Spleen (tissue), 11 donors: ENCODE measurements around the gene ENC1. TPM values are rescaled to one million over a fixed set of nuclear protein-coding genes. Genes with fewer than 3 reads are reported as not detected.

Experiments used
- DNase-seq: peaks from one replicate; pipeline ENCODE4 v3.0.0-alpha.2; 2020
- H3K27ac ChIP-seq, 8 donors: fragments of 200-600 bp; sonication (generic) in 7 of 8; 1 replicate in 4 of 8; 2 replicates in 4 of 8; pipeline versions ENCODE4 v1.5.0 to v1.8.0; 2016 to 2021; ENCODE audit warnings: inconsistent platforms in 4 of 8, mild to moderate bottlenecking in 4 of 8, moderate library complexity in 1 of 8
- H3K27me3 ChIP-seq, 7 donors: fragments of 200-600 bp; sonication (generic) in 6 of 7; replicated peaks in 1 of 7; 1 replicate in 4 of 7; 2 replicates in 3 of 7; pipeline versions ENCODE4 v1.5.0 to v1.8.0; 2016 to 2021; ENCODE audit warnings: inconsistent platforms in 3 of 7, mild to moderate bottlenecking in 1 of 7
- H3K36me3 ChIP-seq, 6 donors: fragments of 200-600 bp; sonication (generic) in 5 of 6; 1 replicate in 4 of 6; 2 replicates in 2 of 6; pipeline versions ENCODE4 v1.5.0 to v1.8.0; 2016 to 2021; ENCODE audit warnings: inconsistent platforms in 2 of 6
- H3K4me1 ChIP-seq, 6 donors: fragments of 200-600 bp; sonication (generic) in 5 of 6; 1 replicate in 3 of 6; 2 replicates in 3 of 6; pipeline versions ENCODE4 v1.5.0 to v1.8.0; 2016 to 2021; ENCODE audit warnings: inconsistent platforms in 3 of 6
- H3K4me3 ChIP-seq, 8 donors: fragments of 200-600 bp; sonication (generic) in 7 of 8; 1 replicate in 4 of 8; 2 replicates in 4 of 8; pipeline versions ENCODE4 v1.5.0 to v1.8.0; 2016 to 2021; ENCODE audit warnings: inconsistent platforms in 4 of 8, mild to moderate bottlenecking in 4 of 8, moderate library complexity in 2 of 8
- H3K9me3 ChIP-seq, 8 donors: fragments of 200-600 bp; sonication (generic) in 7 of 8; 1 replicate in 4 of 8; 2 replicates in 4 of 8; pipeline versions ENCODE4 v1.5.0 to v1.8.0; 2016 to 2021; ENCODE audit warnings: inconsistent platforms in 4 of 8
- POLR2A ChIP-seq, 3 donors: fragments of 450-650 bp; IDR thresholded peaks; one replicate each; pipeline ENCODE4 v1.5.1; 2017; ENCODE audit warnings: antibody characterized with exemption in 3 of 3, mild to moderate bottlenecking in 1 of 3
- POLR2AphosphoS5 ChIP-seq, 3 donors: sonication (generic); formaldehyde crosslinking; IDR thresholded peaks; one replicate each; pipeline ENCODE4 v1.5.1; 2017; ENCODE audit warnings: antibody characterized with exemption in 3 of 3
- WGBS, 5 donors: extraction: QIAGEN DNeasy Blood & Tissue Kit in 3 of 5; methylation state at CpG; one replicate each; pipeline versions ENCODE4 v1.1.5 to v1.1.7; 2013 to 2018; 5-methylcytosine and 5-hydroxymethylcytosine counted together
- intact Hi-C: fragments of 100-400 bp; cut with DNase I; formaldehyde crosslinking; loops from one replicate; pipeline ENCODE4 v1.15.0; 2023; ENCODE audit warnings: low total_unique reads
- polyA plus RNA-seq, 3 donors: library from polyadenylated mRNA; stranded (reverse); fragments of 200-250 nt; gene quantifications; one replicate each; pipeline ENCODE4 v1.2.1, GENCODE V29; 2013
- total RNA-seq, 7 donors: library from RNA; depleted of rRNA in 3 of 7; stranded (reverse); fragments of >200 nt in 3 of 7; fragmentation: NEBNext Ultra II Directional in 4 of 7; extraction: Animal tissue kit (Norgen Biotek cat#: 25700) in 4 of 7; gene quantifications; one replicate each; pipeline versions ENCODE4 v1.1.0 to v1.2.1, GENCODE V29; 2016 to 2021
- TF ChIP-seq, protein P1 (sequence below), 11 experiments: fragments of 200-600 bp in 7 of 11; fragments of 450-650 bp in 4 of 11; sonication (generic) in 4 of 11; IDR thresholded peaks in 8 of 11; conservative IDR thresholded peaks in 3 of 11; 1 replicate in 7 of 11; 2 replicates in 4 of 11; pipeline versions ENCODE4 v1.4.0 to v1.8.0; 2016 to 2021; ENCODE audit warnings: antibody characterized with exemption in 11 of 11, inconsistent platforms in 4 of 11, mild to moderate bottlenecking in 1 of 11
- donor health status: healthy with polysubstance abuse.
- donor health status: DM: no; HTN: no; CAD: no; lungs with moderate emphysema.
- donor health status: DM: no; HTN: no; CAD: no.
- donor health status: Bipolar disorder and iron deficiency.
- donor health status: healthy.
- donor health status: DM: no; HTN: no; CAD: no.
- donor health status: DM: yes; HTN: yes; CAD: no.

Gene ENC1
- total and polyA plus RNA-seq, 10 donors: 3.8 to 19.5 (median 11.2) TPM

- Histone ChIP-seq H3K4me3 (no peak overlapping the region), H3K27me3 (peaks cover 0 to 5% (median 0%) of the 10 kb centered on the region in 7 donors), H3K27ac (no peak overlapping the region), H3K9me3 (peaks cover 0 to 4% (median 0%) of the 10 kb centered on the region in 8 donors), H3K36me3 (peaks cover 0 to 13% (median under 1%) of the 10 kb centered on the region in 6 donors), H3K4me1 (no peaks in the 10 kb centered on the region)
- 81 to 91% (median 84%) methylated on average over 5 of the region's 5 CpGs for WGBS, 5 donors
- DNase-seq: no peak
- TF ChIP-seq, protein P1, sequence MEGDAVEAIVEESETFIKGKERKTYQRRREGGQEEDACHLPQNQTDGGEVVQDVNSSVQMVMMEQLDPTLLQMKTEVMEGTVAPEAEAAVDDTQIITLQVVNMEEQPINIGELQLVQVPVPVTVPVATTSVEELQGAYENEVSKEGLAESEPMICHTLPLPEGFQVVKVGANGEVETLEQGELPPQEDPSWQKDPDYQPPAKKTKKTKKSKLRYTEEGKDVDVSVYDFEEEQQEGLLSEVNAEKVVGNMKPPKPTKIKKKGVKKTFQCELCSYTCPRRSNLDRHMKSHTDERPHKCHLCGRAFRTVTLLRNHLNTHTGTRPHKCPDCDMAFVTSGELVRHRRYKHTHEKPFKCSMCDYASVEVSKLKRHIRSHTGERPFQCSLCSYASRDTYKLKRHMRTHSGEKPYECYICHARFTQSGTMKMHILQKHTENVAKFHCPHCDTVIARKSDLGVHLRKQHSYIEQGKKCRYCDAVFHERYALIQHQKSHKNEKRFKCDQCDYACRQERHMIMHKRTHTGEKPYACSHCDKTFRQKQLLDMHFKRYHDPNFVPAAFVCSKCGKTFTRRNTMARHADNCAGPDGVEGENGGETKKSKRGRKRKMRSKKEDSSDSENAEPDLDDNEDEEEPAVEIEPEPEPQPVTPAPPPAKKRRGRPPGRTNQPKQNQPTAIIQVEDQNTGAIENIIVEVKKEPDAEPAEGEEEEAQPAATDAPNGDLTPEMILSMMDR (IDR thresholded peaks at IDR 0.05 in 8 of 11, conservative IDR thresholded peaks at IDR 0.05 in 3 of 11): no peak
- TF ChIP-seq POLR2A (IDR thresholded peaks at IDR 0.05) (no peak), POLR2AphosphoS5 (IDR thresholded peaks at IDR 0.05) (no peak)
- intact Hi-C loops: no loop called here
Observed at GRCh38 chr5:74623748-74624408, 16.6 kb downstream of the ENC1 start.

DNA sequence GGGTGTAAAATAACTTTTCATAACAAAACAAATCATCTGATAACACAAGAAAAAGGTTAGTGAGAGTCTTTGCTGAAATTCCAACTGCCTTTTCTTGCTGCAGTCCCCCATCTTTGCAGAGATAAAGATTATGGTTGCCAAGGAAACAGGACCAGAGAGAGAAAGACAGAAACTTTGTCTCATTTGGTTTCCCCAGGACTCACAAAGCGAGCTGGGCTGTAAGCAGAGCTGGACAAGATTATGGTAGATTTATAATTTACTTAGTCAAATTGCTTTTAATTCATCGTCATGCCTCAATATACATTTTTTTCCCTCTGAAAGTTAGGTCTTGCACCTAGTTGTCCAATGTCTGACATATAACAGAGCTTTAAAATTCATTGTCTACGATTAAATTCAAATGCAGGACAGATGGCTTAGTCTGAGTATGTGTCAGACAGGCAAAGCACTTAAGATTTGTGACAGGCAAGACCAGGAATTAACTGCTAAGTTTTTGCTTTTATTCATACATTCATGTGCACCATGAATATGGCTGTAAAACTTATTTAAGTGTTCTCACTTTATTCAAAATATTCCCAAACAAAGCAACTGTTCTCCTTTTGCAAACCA lies 17.4 kb downstream of the ENC1 start:
- intact Hi-C loops: no loop called here

GRCh38 chr5:74622122-74622521 lies 18.4 kb downstream of the ENC1 start:
- H3K36me3 ChIP-seq: no peaks in the 10 kb centered on the region
- H3K4me1 ChIP-seq: no peaks in the 10 kb centered on the region
- TF ChIP-seq POLR2A (IDR thresholded peaks at IDR 0.05) (no peak), POLR2AphosphoS5 (IDR thresholded peaks at IDR 0.05) (no peak)
- TF ChIP-seq, protein P1 (IDR thresholded peaks at IDR 0.05 in 8 of 11, conservative IDR thresholded peaks at IDR 0.05 in 3 of 11): no peak
- H3K4me3 ChIP-seq: no peak overlapping the region
- DNase-seq: no peak
- intact Hi-C loops: no loop called here
- H3K27me3 ChIP-seq: peaks cover 0 to 5% (median 0%) of the 10 kb centered on the region in 7 donors
- WGBS, 5 donors: 58 to 76% (median 69%) methylated on average over 3 of the region's 3 CpGs
- no peak overlapping the region for H3K27ac ChIP-seq
- H3K9me3 ChIP-seq: peaks cover 0 to 4% (median 0%) of the 10 kb centered on the region in 8 donors

More for the DNA sequence above, 17.4 kb downstream of the ENC1 start:
- TF ChIP-seq POLR2AphosphoS5 (IDR thresholded peaks at IDR 0.05): no peak
- TF ChIP-seq POLR2A (IDR thresholded peaks at IDR 0.05): no peak
- TF ChIP-seq, protein P1 (IDR thresholded peaks at IDR 0.05 in 8 of 11, conservative IDR thresholded peaks at IDR 0.05 in 3 of 11): no peak
- no peak for DNase-seq
- no peak overlapping the region for H3K4me3 ChIP-seq
- no peak overlapping the region for H3K27ac ChIP-seq
- no peaks in the 10 kb centered on the region for H3K4me1 ChIP-seq
- H3K27me3 ChIP-seq: peaks cover 0 to 5% (median 0%) of the 10 kb centered on the region in 7 donors
- peaks cover 0 to 6% (median 0%) of the 10 kb centered on the region in 6 donors for H3K36me3 ChIP-seq
- 82 to 92% (median 88%) methylated on average over 3 of the region's 3 CpGs for WGBS, 5 donors
- H3K9me3 ChIP-seq: peaks cover 0 to 4% (median 0%) of the 10 kb centered on the region in 8 donors

DNA sequence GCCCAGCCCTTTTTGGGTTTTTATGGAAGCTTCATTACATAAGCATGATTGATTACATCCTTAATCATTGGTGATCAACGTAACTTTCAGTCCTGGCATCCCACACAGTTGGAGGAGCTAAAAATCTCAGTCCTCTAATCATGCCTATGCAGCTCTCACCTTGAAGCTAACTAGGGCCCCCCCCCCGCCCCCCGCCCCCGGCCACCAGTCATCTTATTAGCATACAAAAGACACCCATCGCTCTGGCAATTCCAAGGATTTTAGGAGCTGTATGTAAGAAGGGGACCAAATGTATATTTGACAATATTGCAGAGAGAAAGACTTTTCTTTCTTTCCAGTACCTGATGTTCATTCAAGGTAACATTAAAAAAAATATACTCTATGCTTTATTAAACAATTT lies 19.0 kb downstream of the ENC1 start:
- no peak for DNase-seq
- TF ChIP-seq POLR2A (IDR thresholded peaks at IDR 0.05) (no peak), POLR2AphosphoS5 (IDR thresholded peaks at IDR 0.05) (no peak)
- TF ChIP-seq, protein P1 (IDR thresholded peaks at IDR 0.05 in 8 of 11, conservative IDR thresholded peaks at IDR 0.05 in 3 of 11): no peak
- Histone ChIP-seq H3K4me3 (no peak overlapping the region), H3K4me1 (no peaks in the 10 kb centered on the region), H3K27ac (no peak overlapping the region), H3K36me3 (no peaks in the 10 kb centered on the region), H3K27me3 (peaks cover 0 to 5% (median 0%) of the 10 kb centered on the region in 7 donors), H3K9me3 (peaks cover 0 to 4% (median 0%) of the 10 kb centered on the region in 8 donors)
- 77 to 83% (median 79%) methylated on average over 5 of the region's 5 CpGs for WGBS, 5 donors
- intact Hi-C loops: no loop called here
